GM12801 (cell line): ENCODE data around the gene RPL3.

ENCODE experiments used
- TF ChIP-seq, protein P1 (sequence below): IDR thresholded peaks from one replicate; pipeline ENCODE4 v1.5.1; 2011; ENCODE audit warnings: control low read depth; ENCODE audit not compliant: insufficient read length; ENCODE audit errors: extremely low read depth

The RPL3 gene

DNA sequence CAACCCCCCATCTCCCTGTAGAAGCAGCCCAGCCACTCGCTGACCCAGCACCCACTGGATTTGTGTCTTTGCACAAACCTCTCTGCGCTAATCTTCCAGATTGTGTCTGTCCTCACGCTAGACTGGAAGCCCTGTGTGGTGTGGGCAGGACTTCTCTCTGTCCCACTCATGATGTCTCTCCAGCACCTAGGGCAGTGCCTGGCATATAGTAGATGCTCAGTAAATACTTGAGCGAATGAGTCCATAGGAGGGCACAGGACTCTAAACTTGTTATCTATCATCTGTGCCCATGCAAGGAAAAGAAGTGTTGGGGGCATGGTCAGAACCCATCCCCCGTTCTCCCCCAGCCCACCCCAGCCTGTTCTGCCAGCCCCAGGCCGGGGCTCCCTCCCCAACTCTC is 22.9 kb downstream of the RPL3 start:
- TF ChIP-seq, protein P1, sequence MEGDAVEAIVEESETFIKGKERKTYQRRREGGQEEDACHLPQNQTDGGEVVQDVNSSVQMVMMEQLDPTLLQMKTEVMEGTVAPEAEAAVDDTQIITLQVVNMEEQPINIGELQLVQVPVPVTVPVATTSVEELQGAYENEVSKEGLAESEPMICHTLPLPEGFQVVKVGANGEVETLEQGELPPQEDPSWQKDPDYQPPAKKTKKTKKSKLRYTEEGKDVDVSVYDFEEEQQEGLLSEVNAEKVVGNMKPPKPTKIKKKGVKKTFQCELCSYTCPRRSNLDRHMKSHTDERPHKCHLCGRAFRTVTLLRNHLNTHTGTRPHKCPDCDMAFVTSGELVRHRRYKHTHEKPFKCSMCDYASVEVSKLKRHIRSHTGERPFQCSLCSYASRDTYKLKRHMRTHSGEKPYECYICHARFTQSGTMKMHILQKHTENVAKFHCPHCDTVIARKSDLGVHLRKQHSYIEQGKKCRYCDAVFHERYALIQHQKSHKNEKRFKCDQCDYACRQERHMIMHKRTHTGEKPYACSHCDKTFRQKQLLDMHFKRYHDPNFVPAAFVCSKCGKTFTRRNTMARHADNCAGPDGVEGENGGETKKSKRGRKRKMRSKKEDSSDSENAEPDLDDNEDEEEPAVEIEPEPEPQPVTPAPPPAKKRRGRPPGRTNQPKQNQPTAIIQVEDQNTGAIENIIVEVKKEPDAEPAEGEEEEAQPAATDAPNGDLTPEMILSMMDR: no peak

DNA sequence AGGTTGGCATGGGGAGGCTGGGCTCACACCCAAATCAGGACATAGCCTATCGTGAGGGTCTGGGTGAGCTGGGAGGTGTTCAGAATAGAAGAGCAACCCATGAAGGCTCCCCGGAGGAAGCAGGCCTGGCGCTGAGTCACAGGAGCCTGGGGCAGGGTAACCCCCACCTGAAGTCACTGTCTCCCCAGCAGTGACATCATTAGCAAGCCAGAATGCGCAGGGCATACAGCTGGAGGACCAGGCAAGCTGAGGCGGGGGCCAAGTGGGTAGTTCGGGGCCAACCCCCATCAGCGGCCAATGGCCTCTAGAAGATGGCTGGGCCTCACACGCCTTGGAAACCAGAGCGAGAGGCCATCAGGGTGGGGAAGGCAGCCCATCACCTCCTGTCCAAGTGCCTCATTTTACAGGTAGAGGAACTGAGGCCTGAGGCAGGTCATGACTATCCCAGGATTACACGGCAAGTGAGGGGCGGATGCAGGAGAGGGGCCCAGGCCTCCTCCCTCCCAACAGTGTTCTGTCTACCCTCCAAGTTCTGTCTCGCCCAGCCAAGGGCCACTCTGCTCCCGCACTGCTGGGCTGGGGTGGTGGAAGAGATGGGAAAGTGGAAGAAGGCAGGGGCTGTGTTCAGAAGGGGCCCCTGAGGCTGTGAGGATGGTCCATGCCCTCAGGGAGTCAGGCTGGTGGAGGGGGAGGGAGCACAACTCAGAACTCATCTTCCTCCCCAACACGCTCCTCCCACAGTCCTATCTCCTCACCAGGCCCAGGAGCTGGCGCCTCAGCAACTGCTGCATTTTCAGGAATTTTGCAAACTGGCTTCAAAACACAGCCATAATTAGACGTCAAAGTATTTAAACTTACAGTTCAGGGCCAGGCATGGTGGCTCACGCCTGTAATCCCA is 24.6 kb downstream of the RPL3 start:
- TF ChIP-seq, protein P1: no peak

DNA sequence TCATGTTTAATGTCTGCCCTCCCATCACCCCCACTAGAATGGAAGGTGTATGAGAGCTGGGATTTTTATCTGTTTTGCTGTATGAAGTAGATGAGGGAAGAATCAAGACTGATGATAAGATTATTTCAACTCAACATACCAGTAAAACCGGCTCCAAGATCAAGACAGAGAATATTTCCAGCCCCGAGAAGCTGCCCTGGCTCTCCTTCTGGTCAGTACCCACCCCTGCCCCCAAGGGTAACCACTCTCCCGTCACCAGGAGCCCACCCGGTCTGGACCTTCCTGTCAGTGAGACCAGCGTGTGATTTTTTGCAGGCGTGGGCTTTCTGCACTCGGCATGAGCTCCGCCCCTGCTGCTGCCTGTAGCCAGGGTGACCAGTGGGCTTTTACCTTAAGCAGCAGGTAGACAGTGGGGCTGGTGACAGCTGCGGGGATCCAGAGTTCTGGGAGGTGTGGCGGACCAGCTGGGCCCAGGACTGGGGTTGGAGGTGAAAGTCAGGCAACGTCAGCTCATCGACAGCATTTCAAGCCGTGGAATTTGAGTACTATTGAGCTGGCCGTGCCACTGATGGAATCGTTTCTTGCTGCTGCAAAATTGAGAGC is 25.6 kb downstream of the RPL3 start:
- TF ChIP-seq, protein P1: no peak

GRCh38 chr22:39292561-39293074 is 26.8 kb downstream of the RPL3 start:
- TF ChIP-seq, protein P1: no peak

- TF ChIP-seq, protein P1: no peak
These were observed 27.4 kb downstream of the RPL3 start for GRCh38 chr22:39292031-39292462.

GRCh38 chr22:39291523-39291922 is 27.9 kb downstream of the RPL3 start:
- TF ChIP-seq, protein P1: no peak

DNA sequence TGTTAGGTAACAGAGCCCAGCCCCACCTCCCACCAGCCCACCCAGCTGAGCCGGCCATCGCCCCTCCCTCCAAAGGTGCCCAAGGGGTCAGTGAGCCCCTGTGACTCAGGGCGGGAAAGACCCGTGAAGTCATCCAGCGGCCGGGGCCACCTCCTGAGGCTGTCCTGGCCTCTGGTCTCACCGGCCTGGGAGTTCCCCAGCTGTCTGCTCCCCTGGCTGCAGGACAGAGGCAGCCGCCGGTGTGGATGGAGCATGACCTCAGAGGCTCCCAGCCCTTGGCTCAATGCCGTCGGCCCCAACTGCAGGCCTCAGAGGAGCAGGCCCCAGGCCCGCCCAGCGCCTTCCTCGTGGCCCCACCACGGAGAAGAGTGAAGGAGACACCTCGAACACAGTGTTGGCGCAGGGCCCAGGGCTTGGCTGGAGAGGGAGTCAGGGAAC is 28.7 kb downstream of the RPL3 start:
- TF ChIP-seq, protein P1: no peak
